ENCODE data around the gene PGC.
A peak's percentile ranks its signal among the peaks of the same experiment; 100 is the strongest.

GRCh38 chr6:41735427-41736185 lies 11.6 kb downstream of the PGC start, which contains the start of gene TFEB:
- peak; percentile 88 to 99 (median 98) for TF ChIP-seq CTCF (IDR thresholded peaks at IDR 0.05)
- peak; percentile 40 to 82 for TF ChIP-seq POLR2A (IDR thresholded peaks at IDR 0.05)

All from Peyer's patch (tissue), 4 donors.